GM18868 (cell line): ENCODE results near the gene BEX2.

Experiments
- ATAC-seq: cut with Tn5 transposase; IDR thresholded peaks from one replicate; pipeline ENCODE4 v1.9.1; 2021; ENCODE audit warnings: mild to moderate bottlenecking, moderate library complexity; ENCODE audit not compliant: unreplicated experiment

The BEX2 gene

GRCh38 chrX:103274284-103274683, 36.5 kb downstream of the BEX2 start:
- ATAC-seq = no peak
